Ishikawa (cell line): ENCODE data around the gene BLTP2.

Source experiments
- EP300 ChIP-seq: IDR thresholded peaks from 2 replicates; pipeline ENCODE4 v1.6.1; 2012; ENCODE audit warnings: borderline replicate concordance
- ZBTB7A ChIP-seq: IDR thresholded peaks from 2 replicates; pipeline ENCODE4 v1.6.1; 2012; ENCODE audit warnings: low read depth
- TF ChIP-seq, protein P1 (sequence below): IDR thresholded peaks from 2 replicates; pipeline ENCODE4 v1.6.1; 2012; ENCODE audit warnings: low read depth, mild to moderate bottlenecking

GRCh38 chr17:28622186-28622585, 22.8 kb downstream of the BLTP2 start:
- TF ChIP-seq, protein P1, sequence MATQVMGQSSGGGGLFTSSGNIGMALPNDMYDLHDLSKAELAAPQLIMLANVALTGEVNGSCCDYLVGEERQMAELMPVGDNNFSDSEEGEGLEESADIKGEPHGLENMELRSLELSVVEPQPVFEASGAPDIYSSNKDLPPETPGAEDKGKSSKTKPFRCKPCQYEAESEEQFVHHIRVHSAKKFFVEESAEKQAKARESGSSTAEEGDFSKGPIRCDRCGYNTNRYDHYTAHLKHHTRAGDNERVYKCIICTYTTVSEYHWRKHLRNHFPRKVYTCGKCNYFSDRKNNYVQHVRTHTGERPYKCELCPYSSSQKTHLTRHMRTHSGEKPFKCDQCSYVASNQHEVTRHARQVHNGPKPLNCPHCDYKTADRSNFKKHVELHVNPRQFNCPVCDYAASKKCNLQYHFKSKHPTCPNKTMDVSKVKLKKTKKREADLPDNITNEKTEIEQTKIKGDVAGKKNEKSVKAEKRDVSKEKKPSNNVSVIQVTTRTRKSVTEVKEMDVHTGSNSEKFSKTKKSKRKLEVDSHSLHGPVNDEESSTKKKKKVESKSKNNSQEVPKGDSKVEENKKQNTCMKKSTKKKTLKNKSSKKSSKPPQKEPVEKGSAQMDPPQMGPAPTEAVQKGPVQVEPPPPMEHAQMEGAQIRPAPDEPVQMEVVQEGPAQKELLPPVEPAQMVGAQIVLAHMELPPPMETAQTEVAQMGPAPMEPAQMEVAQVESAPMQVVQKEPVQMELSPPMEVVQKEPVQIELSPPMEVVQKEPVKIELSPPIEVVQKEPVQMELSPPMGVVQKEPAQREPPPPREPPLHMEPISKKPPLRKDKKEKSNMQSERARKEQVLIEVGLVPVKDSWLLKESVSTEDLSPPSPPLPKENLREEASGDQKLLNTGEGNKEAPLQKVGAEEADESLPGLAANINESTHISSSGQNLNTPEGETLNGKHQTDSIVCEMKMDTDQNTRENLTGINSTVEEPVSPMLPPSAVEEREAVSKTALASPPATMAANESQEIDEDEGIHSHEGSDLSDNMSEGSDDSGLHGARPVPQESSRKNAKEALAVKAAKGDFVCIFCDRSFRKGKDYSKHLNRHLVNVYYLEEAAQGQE = no peak
- TF ChIP-seq ZBTB7A = no peak
- no peak for TF ChIP-seq EP300
